ENCODE results near the gene RPS6KA5.
"Not testable (repeated sequence)": the region's sequence is repeated elsewhere in the genome, so short reads cannot be mapped to it uniquely, and the experiment has no call there.

The RPS6KA5 gene

DNA sequence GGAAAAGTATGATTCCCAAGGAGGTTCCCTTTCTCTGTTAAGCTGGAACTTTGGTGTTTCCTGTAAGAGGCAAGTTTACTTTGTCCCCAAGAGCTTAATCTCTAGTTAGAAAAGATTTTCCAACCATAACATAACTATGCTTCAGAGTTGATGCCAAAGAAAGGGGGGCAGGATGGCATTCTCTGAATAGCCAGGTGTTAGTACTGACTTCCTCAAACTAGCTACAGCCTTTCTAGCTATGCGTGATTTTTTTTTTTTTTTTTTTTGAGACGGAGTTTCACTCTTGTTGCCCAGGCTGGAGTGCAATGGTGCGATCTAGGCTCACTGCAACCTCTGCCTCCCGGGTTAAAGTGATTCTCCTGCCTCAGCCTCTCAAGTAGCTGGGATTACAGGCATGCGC is 204.3 kb downstream of the RPS6KA5 start:
- H3K27ac ChIP-seq (replicated peaks); H3K27me3 ChIP-seq (ENCODE audit: insufficient read depth, poor library complexity, severe bottlenecking); DNase-seq (ENCODE audit: low read depth in 1 of 2, low spot score in 1 of 2); H3K4me3 ChIP-seq (replicated peaks; ENCODE audit: insufficient read depth, low read length): not testable (repeated sequence)
- peak; percentile 44; the same call in 1 of the 2 replicates for TF ChIP-seq SPI1 (IDR thresholded peaks at IDR 0.05; ENCODE audit: borderline replicate concordance, low read depth)

GRCh38 chr14:90853116-90853515 is 207.3 kb downstream of the RPS6KA5 start:
- TF ChIP-seq REST (IDR thresholded peaks at IDR 0.05; ENCODE audit: insufficient replicate concordance, low read depth) (no peak), SPI1 (IDR thresholded peaks at IDR 0.05; ENCODE audit: borderline replicate concordance, low read depth) (no peak), GABPA (IDR thresholded peaks at IDR 0.05; ENCODE audit: low read depth) (no peak), POLR2AphosphoS5 (IDR thresholded peaks at IDR 0.05; ENCODE audit: low read depth) (no peak)
- TF ChIP-seq, protein P1, sequence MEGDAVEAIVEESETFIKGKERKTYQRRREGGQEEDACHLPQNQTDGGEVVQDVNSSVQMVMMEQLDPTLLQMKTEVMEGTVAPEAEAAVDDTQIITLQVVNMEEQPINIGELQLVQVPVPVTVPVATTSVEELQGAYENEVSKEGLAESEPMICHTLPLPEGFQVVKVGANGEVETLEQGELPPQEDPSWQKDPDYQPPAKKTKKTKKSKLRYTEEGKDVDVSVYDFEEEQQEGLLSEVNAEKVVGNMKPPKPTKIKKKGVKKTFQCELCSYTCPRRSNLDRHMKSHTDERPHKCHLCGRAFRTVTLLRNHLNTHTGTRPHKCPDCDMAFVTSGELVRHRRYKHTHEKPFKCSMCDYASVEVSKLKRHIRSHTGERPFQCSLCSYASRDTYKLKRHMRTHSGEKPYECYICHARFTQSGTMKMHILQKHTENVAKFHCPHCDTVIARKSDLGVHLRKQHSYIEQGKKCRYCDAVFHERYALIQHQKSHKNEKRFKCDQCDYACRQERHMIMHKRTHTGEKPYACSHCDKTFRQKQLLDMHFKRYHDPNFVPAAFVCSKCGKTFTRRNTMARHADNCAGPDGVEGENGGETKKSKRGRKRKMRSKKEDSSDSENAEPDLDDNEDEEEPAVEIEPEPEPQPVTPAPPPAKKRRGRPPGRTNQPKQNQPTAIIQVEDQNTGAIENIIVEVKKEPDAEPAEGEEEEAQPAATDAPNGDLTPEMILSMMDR (IDR thresholded peaks at IDR 0.05; ENCODE audit: insufficient read depth, low read length): no peak
- Histone ChIP-seq H3K27ac (replicated peaks) (no peak overlapping the region), H3K4me3 (replicated peaks; ENCODE audit: insufficient read depth, low read length) (no peak overlapping the region), H3K27me3 (ENCODE audit: insufficient read depth, poor library complexity, severe bottlenecking) (no peaks in the 10 kb centered on the region)
- no peak for DNase-seq (ENCODE audit: low read depth in 1 of 2, low spot score in 1 of 2)

- Histone ChIP-seq H3K27me3 (ENCODE audit: insufficient read depth, poor library complexity, severe bottlenecking) (no peaks in the 10 kb centered on the region), H3K27ac (replicated peaks) (no peak overlapping the region), H3K4me3 (replicated peaks; ENCODE audit: insufficient read depth, low read length) (no peak overlapping the region)
- TF ChIP-seq POLR2AphosphoS5 (IDR thresholded peaks at IDR 0.05; ENCODE audit: low read depth) (no peak), GABPA (IDR thresholded peaks at IDR 0.05; ENCODE audit: low read depth) (no peak), REST (IDR thresholded peaks at IDR 0.05; ENCODE audit: insufficient replicate concordance, low read depth) (no peak), SPI1 (IDR thresholded peaks at IDR 0.05; ENCODE audit: borderline replicate concordance, low read depth) (no peak)
- TF ChIP-seq, protein P1 (IDR thresholded peaks at IDR 0.05; ENCODE audit: insufficient read depth, low read length): no peak
- no peak for DNase-seq (ENCODE audit: low read depth in 1 of 2, low spot score in 1 of 2)
These were observed 209.0 kb downstream of the RPS6KA5 start for GRCh38 chr14:90851327-90852036.

- H3K27me3 ChIP-seq (ENCODE audit: insufficient read depth, poor library complexity, severe bottlenecking): no peaks in the 10 kb centered on the region
- TF ChIP-seq SPI1 (IDR thresholded peaks at IDR 0.05; ENCODE audit: borderline replicate concordance, low read depth) (no peak), POLR2AphosphoS5 (IDR thresholded peaks at IDR 0.05; ENCODE audit: low read depth) (no peak), GABPA (IDR thresholded peaks at IDR 0.05; ENCODE audit: low read depth) (no peak), REST (IDR thresholded peaks at IDR 0.05; ENCODE audit: insufficient replicate concordance, low read depth) (no peak)
- TF ChIP-seq, protein P1 (IDR thresholded peaks at IDR 0.05; ENCODE audit: insufficient read depth, low read length): no peak
- no peak for DNase-seq (ENCODE audit: low read depth in 1 of 2, low spot score in 1 of 2)
- H3K4me3 ChIP-seq (replicated peaks; ENCODE audit: insufficient read depth, low read length): no peak overlapping the region
- H3K27ac ChIP-seq (replicated peaks): no peak overlapping the region
These were observed 210.0 kb downstream of the RPS6KA5 start for GRCh38 chr14:90850487-90850886.

Measured in HL-60 (cell line).